Muscle of arm (tissue), 12 donors: Measurements from ENCODE around the gene SFXN2. TPM values are rescaled to one million over a fixed set of nuclear protein-coding genes. Genes with fewer than 3 reads are reported as not detected.
"Not testable (repeated sequence)": the region's sequence is repeated elsewhere in the genome, so short reads cannot be mapped to it uniquely, and the experiment has no call there.

Experiments used
- DNase-seq: peaks from one replicate; pipeline ENCODE4 v3.0.0-alpha.2; 2013
- polyA plus RNA-seq, 12 donors: library from polyadenylated mRNA; unstranded; fragments of 120-200 nt; gene quantifications; one replicate each; pipeline ENCODE4 v1.2.1, GENCODE V29; 2013; ENCODE audit not compliant: insufficient read length in 12 of 12

The SFXN2 gene
- polyA plus RNA-seq, 12 donors, result 3.5 to 11.4 (median 5.7) TPM; not detected in 1

DNA sequence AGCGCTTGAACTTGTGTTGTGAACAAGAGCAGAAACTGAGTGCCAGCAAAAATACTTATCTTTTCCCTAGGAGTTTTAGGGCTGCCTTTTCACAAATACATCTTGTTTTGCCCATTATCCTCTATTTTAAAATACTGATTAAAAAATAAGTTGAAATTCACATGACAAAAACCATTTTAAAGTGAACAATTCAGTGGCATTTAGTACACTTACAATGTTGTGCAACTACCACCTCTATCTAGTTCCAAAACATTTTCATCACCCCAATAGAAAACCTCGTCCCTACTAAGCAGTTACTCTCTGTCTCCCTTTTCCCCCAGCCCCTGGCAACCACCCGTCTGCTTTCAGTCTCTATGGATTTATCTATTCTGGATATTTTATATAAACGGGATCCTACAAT lies 30.7 kb downstream of the SFXN2 start:
- no peak for DNase-seq

DNA sequence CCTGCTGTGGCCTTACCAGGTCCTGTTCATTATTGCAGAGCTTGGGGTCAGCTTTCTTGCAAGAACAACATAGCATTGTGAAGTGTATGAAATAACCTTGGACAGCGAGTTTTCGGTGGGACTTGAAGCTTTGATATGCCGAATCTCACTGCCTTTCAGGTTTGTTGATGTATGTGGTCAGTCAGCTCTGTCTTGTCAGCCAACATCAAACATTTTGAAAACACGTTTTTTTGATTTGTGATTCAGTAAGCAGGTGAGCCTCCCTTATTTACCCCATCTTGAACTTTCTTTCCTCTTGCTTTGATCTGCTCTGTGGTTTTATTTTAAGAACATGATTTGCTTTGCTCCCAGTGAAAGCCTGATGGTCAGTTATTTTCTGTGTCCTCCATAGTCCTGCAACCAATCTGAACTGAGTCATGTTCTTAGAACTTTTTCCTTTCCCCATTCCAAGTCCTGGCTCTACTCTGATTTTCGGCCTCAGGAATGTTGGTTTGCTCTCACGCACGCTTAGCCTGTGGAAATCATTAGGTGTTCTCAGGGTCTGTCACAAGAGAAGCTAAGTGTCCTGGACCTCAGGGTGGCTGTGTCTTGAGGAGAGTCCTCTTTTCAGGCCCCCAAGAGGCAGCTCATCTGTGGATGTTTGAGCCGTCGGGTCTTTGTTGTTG lies 38.0 kb downstream of the SFXN2 start:
- peak; percentile 60 for DNase-seq

DNA sequence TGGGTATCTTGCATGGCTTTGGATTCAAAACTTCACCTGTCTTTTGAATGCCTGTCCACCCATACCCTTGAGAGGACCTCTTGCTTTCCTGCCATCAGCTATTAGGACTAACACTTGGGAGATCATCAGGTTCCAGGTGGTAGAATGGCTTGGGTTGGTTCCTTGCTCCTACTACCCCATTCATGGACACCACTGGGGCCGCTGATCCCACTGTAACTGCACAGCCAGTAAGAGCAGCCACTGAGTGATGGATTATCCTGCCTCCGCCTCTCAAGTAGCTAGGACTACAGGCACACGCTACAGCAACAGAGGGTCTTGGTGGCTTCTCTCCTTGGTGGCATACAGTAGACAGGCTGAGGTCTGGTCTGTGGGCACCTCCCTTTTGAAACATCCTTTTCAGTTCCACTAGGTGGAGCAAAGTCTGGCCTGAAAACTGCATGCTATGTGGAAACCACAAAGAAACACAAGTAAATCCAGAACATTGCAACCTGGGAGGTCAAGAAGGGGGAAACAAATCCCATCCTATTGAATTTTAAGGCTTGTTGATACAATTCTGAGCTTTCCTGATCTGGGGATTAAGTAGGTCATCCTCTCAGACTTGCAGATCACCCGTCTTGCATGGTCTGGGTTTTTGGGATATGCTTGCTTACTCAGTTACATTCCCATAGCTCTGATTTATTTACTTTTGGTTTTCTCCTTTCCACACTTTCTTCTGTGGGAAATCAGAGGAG lies 38.7 kb downstream of the SFXN2 start:
- peak; percentile 61 for DNase-seq

DNA sequence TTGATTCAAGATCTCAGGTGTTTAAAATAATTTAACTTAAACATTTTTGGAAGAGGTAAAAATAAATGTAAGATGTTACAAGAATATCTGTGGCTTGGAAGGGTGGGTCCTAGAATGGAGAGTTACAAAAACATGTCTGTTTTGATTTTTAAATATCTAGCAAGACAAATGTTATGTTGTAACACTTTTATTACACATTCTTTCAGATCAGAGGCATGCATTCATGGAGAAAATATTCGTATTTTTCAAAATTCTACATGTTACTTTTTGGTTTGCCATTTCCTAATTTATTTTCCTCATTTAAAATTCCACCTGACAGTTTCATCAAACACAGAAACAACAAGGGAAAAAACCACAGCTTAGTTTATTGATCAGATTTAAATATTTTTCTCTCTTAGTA lies 39.3 kb downstream of the SFXN2 start:
- DNase-seq, result no peak

- no peak for DNase-seq
These were observed 42.9 kb downstream of the SFXN2 start for GRCh38 chr10:102757323-102757722.

GRCh38 chr10:102758240-102758932 lies 44.0 kb downstream of the SFXN2 start:
- DNase-seq, result no peak

DNA sequence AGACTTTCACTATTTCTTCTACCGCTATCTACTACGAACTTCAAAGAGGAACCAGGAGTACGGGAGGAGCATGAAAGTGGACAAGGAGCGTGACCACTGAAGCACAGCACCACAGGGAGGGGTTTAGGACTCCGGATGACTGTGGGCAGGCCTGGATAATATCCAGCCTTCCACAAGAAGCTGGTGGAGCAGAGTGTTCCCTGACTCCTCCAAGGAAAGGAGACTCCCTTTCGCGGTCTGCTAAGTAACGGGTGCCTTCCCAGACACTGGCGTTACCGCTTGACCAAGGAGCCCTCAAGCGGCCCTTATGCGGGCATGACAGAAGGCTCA lies 44.5 kb downstream of the SFXN2 start:
- DNase-seq, result not testable (repeated sequence)

DNA sequence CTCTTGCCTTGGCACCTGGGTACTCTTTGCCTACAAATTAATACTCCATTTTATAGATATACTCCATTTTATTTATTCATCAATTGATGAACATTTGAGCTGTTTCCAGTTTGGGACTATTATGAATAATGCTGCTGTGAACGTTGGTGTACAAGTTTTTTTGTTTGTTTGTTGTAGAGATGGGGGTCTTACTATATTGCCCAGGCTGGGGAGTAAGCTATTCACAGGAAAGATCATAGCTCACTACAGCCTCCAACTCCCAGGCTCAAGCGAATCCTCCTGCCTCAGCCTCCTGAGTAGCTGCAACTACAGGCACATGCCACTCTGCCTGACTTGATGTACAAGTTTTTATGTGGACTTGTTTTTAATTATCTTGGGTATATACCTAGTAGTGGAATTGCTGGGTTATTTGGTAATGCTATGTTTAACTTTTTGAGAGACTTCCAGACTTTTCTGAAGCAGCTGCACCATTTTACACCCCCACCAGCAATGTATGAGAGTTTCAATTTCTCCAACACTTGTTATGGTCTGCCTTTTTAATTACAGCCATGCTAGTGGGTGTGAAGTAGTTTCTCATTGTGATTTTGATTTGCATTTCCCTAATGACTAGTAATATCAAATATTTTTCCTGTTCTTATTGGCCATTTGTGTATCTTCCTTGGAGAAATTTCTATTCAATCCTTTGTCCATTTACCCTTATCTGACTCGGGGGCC lies 45.2 kb downstream of the SFXN2 start:
- no peak for DNase-seq

DNA sequence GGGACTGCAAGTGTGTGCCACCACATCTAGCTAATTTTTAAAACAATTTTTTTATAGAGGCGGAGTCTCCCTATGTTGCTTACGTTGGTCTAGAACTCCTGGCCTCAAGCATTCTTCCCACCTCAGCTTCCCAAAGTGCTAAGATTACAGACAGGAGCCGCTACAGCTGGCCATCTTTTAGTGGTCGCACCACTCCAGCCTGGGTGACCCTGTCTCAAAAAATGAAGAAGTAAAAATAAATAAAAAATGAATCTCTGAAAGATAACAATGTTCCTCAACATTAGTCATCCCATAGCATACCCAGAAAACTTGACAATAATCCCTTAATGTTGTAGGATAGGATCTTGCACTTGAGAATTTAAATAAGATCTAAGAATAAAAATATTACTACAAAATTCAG lies 47.5 kb downstream of the SFXN2 start:
- DNase-seq, result no peak

DNA sequence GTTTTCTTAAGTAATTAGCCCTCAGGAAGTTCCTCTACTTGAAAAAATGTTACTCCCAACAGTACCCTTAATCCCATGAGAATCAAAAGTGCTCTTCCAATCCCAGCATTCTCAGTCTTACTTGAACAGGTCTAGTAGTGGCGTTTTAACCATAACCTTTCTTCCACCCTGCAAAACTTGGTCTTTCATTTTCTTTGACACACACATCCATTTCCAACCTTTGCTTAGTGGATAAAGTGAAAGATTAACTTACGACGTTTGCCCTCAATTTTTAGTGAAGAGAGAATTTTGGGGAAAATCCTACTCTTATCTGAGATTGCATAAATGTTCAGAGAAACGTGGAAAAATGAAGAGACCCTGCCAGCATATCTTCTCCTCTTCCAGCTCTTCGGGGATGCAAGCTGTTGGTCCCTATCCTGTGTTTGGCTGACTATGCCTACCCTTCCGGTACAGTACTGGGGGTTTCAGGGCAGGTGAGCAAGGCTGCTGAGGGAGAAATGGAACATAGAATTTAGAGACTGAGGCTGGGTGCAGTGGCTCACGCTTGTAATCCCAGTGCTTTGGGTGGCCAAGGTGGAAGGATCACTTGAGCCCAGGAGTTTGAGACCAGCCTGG lies 48.1 kb downstream of the SFXN2 start:
- no peak for DNase-seq

DNA sequence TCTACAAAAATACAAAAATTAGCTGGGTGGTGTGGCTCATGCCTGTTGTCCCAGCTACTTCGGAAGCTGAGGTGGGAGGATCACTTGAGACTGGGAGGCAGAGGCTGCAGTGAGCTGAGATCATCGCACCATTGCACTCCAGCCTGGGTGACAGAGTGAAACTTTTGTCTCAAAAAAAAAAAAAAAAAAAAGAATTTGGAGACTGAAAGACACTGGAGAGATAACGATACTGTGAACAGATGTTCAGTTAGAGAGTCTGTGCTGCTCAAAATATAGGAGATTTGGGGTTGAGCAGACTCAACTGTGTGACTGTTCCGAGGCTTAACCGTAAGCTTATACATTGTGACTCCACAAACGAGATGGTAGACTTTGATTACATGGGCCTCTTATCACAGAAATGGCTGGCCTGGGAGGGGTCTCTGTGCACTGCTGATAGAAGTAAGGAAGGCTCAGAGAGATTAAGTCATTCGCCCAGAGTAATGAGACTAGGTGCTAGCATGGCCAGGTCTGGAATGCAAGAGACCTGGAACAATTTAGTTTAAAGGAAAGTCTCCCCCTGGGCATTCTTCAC lies 48.7 kb downstream of the SFXN2 start:
- DNase-seq, result no peak

GRCh38 chr10:102764470-102765161 lies 50.2 kb downstream of the SFXN2 start:
- no peak for DNase-seq

GRCh38 chr10:102765336-102765735 lies 50.9 kb downstream of the SFXN2 start:
- DNase-seq, result no peak

DNA sequence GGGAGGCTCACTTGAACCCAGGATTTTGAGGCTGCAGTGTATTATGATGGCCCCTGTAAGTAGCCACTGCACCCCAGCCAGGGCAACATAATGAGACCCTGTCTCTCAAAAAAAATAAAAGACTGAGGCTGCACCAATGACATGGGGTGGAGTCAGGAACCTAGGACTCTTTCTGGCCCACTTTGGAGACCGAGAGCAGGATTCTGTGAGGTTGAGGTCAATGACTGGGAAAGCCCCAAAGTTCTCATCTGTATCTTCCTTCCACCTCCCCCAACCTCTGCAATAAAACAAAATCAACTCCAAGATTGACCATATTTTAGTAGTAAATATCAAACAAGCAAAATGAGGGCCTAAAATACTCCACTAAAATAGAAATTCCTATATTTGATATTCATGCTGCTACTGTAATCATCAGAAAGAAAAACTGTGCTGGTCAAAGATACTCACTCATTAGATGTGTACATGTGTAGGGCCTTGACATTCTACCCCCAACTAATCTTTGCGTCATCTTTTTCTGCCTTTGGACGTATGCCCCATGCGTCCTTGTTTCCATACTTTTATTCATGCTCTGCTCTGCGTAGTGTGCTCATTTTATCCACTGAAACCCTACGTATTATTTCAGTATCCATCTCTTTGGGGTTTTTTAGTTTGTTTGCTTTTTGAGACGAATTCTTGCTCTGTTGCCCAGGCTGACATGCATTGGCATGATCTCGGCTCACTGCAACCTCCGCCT lies 53.2 kb downstream of the SFXN2 start:
- no peak for DNase-seq

DNA sequence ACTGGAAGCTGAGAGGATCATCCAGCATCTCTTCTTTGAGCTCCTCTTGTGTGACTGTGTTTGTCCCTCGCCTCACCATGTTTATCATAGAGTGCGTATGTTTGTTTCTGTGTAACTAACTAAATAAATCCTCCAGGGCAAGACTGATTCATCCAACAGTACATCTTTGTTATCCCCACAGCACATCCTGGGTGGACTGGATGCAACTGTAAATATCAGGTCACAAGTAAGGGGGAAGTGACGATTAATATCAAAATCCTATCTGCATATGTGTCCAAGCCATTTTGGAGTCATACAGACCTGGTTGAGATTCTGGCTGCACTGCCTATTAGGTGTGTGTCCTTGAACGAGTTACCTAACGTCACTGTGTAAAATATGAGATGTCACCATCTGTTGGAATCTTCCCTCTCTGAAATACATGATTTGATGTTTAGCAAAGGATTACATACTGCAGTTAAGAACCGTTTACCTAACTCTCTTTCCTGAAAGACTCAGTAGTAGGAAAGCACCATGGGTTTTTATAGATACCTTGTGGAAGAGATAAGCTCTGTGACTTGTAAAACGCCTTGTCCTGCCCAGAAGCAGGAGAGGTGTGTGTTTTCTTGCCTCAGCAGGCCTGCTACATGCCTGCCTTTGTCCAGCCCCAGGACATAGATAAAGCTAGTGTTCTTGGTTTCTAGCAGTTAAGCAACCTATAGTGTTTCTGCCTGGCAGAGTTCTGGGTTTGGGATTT lies 55.1 kb downstream of the SFXN2 start:
- no peak for DNase-seq

DNA sequence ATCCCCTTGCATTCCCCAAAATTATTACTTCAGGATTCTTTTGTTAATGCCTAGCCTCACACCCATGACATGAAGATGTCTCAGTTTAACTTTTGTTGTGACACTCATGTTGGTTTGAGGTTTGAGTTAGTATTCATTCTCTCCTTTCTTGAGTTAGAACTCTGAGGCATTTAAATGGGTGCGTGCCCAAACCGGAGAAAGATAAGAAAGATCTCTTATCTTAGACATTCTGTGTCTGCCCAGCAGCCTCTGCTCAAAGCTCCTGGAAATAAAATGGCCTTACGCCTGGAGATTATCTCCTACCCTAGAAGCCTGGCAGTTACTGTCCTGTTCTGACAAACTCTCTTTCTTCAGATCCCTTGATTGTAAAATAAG lies 55.7 kb downstream of the SFXN2 start:
- DNase-seq, result no peak

DNA sequence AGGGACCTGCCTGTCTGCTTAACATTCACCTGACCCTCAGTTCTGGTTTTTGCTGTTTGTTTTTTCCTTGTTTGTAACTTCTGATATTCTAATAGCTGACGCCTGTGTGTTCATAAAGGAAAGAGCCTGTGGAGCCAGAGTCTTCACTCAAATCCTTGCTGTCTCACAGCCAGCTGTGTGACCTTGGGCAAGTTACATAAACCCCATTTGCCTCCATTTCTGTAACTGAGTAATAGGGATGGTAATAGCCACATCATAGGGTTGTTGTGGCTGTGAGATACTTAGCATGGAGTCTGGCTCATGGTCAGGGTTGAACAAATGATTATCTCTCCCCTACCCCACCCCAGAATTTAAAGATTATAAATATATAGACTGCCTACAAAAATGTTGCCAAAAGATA lies 56.4 kb downstream of the SFXN2 start:
- DNase-seq, result no peak

DNA sequence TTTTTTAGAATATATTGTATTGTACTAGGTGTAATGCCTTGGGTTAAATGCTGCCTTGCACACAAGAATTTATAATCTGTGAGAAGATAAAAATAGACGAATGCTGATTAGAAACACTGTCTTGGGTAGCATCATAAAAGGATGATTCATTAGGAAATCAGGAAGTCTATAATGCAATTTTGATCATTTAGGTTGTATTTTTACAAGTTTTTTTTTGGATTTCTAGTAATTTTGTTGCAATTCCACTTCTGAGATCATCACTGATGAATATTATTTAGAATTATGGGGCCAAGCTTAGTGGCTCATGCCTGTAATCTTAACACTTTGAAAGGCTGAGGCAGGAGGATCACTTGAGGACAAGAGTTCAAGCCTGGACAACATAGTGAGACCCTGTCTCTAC lies 58.9 kb downstream of the SFXN2 start:
- DNase-seq, result no peak

- DNase-seq, result peak; percentile 65
These were observed 59.5 kb downstream of the SFXN2 start for GRCh38 chr10:102773986-102774385.
